NCI-H1436 (cell line): ENCODE results near the gene DSE.

Source experiments
- DNase-seq: peaks from one replicate; lab custom pipeline; 2025; lab: John Stamatoyannopoulos, UW

The DSE gene

DNA sequence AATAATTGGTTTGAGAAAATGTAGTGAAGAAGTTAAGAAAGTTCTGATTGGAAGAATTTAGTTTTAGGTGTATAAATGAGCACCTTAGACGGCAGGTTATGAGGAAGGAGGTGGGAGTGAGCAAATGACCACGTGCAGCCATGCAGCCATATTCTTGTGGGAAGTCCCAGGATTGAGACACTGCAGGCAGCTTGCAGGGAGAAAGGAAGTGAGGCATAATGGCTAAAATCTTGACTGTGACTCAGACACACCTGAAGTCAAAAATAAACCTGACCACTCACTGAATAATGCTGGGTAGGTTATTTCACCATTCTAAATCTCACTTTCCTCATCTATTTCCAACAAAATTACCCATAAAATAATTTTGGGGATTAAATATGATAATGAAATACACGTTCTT lies 16.6 kb downstream of the DSE start:
- DNase-seq = no peak

DNA sequence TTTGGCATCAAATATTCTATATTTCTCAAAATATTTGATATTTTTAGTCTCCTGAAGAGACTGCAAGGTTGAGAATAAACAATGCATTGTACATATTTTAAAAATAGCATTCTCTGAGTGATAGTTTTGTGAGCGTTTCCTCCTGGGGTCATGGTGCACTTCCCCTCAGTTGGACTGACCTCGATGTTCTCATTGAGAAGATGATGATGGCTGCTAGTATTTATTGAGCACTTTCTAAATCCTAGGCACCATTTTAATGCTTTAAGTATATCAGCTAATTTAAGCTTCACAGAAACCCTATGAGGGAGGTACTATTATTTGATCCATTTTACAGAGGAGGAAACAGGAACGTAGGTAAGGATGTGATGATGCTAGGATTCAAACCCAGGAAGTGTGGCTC lies 18.2 kb downstream of the DSE start:
- no peak for DNase-seq

DNA sequence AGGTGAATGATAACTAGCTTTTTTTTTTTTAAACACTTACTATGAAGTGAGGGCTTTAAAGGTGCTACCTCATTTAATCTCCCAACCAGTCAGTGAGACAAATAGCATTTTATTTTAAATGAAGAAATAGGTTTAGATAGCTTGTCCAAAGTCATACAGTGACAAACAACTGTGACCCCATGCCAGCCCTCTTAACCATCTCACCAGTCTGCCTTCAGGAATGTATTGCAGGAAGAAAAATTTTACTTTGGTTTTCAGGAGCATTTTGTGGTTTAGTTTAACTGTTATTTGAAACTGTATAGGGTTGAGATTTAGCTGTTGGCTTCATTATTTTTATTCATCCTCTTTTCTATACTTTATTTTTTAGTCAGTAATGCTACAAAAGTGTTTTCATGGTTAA lies 18.6 kb downstream of the DSE start:
- no peak for DNase-seq

DNA sequence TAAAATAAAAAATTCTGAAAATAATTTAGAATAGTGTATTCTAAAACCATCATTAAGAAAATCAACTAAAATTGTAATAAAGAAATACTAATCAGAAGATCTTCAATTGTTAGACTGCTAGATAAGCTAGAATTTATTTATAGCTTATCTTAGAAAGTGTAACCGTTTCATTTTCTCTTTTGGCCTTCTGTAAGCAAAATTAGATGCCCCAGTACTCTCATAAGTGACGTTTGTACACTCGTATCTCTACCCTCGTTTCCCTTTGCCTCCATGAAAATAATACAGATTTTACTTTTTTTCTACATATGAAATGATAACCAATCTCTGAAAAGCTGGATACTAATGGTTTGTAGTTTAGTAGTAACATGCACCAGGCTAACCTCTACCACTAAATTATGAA lies 19.8 kb downstream of the DSE start:
- no peak for DNase-seq

DNA sequence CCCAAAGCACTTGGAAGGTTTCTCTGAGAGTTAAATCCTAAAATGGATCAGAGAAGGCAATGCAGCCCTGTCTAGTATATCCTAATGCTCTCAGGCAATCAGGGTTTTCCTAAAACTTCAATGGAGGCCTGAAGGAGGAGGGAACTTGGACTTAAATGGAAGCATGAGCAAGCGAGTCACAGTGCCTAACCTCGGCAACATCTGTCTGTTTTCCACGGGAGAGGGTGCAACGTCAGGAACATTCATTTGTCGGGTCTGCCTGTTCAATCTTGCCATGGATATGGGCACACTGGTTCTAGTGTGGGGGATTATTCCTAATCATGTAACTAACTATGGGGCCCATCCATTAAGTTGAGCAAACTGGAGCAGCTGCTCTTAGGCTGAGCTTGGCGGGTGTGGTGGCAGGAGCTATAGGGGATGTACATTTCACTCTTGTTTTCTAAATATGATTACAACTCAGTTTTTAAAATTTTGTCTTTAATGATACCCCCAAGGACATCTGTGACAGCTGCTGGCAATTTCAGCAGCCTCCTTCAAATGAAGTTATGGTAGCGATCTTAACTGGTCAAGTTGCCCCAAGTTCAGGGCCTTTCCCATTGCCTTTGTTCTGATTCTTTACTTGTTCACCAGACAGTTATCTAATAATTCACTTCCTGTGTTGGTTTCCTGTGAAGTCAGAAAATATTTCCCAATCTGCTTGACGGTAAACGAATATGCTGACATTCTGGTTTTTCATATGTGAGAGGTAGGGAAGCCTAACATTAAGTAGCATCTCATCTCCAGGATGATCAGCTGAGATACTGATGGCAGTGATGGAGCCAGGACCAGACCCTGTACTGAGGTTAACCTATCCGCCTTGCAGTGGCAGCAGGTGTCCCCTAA lies 21.6 kb downstream of the DSE start:
- DNase-seq = no peak

DNA sequence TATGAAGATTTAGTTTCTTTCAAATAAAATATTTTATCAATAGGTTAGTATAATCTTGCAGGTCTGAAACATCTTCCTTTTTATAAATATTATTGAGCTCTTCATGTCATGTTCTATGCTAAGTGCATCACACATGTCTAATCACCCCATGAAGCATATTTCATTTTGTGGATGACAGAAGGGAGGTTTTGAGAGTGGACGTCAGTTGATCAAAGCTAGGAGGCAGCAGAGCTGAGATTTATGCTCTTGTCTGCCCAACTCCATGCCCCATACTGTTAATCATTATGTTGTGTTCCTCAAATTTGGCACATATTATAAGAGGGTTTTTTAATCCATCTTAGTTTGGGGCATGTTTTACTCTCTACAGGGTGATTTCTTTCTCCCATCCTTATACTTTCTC lies 22.7 kb downstream of the DSE start:
- DNase-seq = no peak

DNA sequence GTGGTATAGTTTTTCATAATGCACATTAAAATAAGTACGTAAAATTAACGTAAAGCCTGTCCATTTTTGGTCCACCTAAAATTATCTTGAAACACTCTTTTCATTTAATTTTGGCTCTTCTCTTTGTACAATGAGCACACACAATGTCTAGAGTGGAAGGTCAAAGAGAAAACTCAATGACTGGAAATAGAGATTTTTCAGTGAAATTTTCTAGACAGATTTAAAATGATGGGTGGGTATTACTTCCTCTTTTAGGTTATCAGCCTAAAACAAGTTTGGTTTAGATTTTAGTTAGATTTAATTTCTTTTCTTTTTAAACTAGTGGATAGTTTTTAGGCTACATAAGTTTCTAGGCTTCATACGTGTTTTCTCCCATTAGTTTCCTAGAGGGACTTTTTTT lies 24.9 kb downstream of the DSE start:
- no peak for DNase-seq

DNA sequence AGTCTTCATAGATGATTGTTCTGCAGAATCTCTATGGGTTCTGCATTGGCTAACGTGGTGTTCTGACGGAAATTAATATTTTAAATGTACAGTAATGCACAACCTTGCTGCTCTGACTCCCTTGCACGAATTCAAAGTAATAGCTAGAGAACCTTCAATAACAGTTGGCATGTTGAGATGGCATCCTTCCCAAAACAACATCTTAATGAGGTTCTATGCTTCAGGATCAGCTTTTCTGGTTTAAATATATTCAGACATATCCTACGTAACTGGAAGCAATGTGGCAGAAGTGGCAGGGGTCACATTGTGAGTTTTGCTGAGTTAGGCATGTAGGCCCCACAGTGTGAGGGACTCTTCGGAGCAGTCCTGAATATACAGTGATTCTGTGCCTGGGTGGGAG lies 25.7 kb downstream of the DSE start:
- DNase-seq = no peak

DNA sequence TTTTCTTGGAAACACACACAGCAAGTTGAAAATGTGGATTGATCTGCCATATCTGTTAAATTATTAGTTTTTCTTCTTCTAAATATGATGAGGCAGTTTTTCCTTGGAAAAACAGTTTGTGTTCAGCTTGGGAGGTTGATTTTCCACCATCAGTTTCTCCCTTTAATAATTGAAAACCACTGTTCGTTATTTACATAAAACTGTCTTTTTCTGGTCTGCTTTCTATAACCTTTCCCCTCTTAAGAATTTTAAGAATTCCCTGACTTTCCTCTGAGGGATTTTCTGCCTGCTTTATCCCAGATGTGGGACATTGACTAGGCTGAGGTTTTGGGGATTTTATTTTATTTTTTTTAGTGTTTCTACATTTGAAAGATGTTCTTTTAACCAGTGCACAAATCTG lies 27.2 kb downstream of the DSE start:
- DNase-seq = no peak

DNA sequence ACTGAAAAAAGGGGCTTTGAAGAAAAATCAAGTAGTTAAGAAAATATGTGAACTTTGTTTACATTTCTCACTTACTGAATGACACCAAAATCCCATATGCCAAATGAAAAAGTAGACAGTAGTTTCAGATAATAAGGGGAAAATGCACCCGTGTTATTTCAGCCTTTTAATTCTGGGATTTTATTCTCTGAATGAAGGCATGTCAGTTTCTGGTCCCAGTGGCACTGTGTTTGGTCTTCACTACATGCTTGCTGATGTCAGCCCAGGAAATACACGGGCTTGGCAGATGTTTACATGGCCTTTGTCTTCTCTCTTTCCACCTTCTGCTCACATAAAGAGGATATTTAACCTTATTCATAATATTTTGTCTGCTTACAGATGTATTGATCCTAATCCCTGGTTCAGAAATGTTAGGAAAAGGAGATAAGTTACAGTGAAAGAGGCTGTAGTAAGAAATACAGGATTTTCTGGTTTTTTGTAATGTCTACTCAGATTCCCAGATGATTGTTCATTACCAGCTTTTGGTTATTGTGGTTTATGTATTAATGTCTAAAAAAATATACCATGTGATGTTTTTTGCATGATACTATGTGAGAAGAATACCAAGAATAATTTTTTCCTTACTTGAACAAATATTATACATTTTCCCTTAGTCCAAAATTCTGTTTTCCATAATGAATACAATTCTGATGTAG lies 27.7 kb downstream of the DSE start:
- DNase-seq = no peak

DNA sequence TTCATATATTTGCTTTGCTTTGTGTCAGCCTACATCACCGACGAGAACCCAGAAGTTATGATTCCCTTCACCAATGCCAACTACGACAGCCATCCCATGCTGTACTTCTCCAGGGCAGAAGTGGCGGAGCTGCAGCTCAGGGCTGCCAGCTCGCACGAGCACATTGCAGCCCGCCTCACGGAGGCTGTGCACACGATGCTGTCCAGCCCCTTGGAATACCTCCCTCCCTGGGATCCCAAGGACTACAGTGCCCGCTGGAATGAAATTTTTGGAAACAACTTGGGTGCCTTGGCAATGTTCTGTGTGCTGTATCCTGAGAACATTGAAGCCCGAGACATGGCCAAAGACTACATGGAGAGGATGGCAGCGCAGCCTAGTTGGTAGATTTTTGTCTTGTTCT lies 28.5 kb downstream of the DSE start:
- no peak for DNase-seq

DNA sequence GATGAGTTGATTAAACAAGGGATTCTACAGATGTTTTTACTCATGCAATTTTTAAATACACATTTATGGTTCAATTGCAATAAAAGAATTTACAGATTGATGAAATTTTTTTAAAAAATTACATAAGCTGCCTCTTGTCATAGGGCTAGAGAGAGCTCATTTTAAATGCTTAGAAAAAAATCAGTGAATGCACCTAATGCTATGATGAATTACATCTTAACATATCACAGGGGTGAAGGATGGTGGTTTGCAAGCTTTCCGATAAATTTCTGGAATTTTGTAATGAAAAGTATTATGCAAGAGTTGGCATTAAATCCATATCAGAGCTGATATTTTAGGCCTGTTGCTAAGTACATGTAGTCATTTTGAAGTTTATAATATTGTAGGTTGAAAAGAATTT lies 29.6 kb downstream of the DSE start:
- no peak for DNase-seq

DNA sequence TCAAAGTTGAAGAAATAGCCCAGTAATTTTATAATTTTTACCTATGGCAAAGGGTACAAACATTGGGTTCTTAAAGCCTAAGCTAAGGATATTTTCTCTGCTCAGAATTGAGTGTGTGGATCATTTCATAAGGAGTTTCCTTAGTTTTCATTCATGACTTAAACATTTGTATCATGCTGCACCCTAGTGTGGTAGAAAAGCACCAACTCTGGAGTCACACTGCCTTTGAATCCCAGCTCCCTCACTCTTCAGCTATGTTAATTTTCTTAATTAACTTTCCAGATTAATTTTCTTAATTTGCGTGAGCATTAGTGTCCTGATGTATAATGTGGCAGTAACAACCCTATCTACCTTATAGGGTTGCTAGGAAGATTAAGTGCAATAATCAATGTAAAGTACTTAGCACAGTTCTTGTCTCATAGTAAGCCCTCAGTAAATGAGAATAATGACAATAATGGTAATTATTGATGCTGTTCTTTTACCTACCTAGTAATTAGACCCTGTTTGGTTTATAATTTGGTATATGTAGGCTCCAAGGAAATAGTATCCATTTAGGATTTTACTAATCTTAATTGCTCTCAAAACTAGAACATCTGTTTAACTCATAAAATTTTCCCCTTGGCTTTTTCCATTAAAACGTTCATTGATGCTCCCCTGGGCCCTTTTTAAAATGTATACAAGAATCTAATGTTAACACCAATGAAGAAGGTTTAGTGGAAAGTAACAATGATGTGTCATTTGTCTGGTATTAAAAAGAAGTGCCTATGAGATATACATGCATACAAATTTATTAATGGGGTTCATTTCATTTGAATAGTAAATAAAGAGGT lies 31.6 kb downstream of the DSE start:
- peak; percentile 8 for DNase-seq

DNA sequence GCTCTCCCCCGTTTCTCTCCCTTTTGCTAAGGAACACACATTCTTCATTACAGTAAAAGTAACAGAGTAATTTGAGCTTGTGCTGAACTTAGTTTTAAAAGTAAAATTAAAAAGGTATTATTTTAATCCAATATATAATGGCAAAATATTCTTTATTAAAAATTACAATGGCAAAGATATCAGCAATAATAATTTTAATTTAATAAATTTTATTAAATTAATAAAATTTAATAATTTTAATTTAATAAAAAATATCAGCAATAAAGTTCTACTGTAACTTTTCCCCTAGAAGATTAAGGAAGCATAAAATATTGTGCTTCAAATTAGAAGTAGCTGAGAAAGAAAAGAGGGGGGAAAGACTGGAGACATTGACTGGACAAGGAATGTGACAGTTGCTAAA lies 32.5 kb downstream of the DSE start:
- DNase-seq = no peak

DNA sequence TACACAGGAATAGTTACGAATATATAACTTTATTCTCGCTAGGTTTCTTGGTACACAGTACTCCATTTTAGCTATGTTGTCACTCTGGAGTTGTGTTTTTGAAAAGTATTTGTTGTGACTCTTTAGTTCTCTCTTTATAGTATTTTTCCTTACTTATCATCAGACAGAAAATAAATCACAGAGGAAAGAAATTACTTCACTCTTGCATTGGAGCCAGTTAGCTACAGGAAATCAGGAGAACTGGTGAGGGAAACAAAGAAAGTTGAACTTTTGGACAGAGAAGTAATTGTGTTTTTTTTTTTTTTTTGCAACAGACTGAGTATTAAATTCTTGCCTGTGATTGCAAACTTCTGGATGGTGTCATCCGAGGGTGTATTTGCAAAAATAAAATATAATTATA lies 33.9 kb downstream of the DSE start:
- no peak for DNase-seq

DNA sequence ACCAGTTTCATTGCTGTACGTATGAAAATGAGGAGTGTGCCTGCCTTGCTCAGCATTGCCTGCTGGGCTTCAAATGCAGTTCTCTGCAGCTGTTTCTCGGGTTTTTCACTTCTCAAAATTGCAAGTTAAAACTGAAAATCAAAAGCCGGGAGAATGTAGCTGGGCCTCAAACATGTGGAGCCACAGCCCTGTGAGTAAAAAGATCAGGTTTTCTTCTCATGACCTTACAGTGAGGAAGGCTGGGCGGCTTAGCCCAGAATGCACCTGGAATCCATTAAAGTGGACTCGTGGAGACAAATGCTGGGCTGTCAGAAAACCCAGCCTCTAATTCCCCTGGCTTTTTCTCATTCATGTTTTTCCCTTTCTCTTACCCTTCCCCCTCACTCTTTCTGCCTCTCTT lies 34.4 kb downstream of the DSE start:
- no peak for DNase-seq

DNA sequence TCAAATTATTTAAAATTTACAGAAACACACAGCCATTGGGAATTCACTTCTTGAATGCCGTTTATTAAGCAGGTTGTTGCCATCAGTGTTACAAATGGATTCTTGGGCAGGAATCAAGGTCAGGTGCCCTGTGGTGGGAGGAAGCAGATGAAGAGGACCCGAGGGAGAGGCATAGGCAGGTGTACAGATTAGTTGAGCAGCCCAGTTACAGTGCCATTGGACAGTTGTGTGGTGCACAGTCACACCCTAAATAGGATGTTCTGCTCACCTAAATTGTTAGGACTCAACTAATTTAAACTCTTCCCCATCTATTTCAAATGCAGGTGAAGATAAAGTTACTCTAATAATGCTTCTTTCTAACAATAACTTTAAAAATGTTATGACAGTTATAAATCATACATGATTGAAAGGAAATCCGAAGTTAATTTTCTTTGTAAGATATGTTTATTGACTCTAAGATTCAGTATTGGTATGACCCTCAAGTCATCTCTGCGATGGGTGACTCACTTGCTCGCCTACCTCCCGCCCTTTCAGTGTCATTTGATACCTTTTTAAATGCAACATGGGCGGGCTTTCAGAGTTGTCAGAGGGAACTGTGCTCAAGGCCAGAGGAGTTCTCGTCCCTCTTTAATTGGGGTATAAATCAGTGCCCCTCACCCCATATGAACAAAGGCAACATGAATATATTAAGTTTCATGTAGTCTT lies 35.1 kb downstream of the DSE start:
- peak; percentile 11 for DNase-seq

DNA sequence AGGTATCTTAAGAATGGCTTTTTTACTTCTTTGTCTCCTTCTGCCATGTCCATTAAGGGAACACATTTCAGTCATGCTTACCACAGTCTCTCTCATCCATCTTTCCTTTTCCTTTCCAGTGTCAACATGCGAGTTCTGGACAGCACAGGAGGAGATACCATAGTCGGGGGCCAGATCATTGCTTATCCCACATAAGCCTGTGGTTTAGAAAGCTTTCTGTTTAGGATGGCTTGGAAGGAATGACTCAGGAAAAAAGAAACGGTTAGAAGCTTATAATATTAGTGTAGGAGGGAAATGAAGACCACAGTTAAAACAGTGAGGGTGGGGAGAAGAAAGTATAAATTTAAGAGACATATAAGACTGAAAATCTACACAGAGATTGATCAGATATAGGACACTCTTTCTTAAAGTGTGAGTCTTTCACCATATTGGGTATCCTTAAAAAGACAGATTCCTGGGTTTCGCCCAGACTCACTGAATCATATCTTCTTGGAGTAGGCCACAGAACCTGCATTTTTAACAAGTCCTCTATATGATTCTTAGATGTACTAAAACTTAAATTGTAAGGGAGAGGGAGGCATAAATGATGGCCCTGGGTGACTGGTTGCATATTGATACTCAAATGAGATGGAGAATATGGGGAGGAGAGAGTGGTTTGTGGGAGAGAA lies 36.1 kb downstream of the DSE start:
- no peak for DNase-seq

DNA sequence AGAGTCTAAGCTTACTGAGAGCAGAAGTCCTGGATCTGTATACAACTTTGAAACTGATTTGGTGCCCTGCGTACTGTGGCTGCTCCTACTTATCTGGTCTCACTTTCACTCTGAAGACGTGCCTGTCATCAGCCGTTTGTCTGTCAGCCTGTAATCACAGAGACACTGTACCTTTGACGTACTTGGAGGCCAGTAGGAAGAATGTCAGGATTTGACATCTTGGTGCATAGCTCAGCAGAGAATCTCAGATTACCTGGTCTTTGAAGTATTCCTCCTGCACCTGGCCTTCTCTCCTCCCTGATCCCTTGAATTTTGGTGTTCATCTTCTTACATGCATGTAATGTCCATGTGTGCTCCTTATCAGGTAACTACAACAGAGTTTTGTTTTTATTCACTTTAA lies 37.7 kb downstream of the DSE start:
- no peak for DNase-seq

DNA sequence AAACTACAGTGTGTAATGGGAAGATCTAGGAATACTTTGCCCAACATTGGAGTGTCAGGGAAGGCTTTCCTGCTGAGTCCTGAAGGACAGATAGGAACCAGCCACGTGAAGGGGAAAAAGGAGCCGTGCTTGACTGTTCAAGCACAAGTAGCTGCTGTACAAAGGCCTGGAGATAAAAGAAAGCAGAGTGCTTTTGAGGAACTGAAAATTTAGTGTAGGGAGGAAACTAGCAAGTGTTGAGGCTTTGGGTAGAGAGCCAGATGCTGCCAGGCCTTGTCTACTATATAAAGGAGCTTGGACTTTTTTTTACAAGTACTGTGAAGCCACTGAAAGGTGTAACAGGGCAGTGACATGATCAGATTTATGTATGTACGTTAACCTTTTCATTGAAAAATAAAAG lies 39.0 kb downstream of the DSE start:
- DNase-seq = no peak

DNA sequence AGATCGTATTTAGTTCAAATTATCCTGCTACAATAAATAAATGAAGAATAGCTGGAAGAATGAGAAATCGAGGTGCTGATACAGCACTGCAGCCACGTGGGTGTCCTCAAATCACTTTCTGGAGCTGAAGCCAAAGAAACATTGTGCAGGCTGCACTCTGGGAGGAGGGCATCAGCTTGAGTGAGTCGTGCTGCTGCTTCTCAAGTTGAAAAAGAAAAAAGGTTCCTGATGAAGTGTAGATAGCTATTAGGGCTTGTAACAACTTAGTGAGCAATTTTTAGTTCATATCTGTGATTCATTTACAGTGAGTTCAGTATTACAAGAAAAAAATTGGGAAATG lies 40.5 kb downstream of the DSE start:
- no peak for DNase-seq

DNA sequence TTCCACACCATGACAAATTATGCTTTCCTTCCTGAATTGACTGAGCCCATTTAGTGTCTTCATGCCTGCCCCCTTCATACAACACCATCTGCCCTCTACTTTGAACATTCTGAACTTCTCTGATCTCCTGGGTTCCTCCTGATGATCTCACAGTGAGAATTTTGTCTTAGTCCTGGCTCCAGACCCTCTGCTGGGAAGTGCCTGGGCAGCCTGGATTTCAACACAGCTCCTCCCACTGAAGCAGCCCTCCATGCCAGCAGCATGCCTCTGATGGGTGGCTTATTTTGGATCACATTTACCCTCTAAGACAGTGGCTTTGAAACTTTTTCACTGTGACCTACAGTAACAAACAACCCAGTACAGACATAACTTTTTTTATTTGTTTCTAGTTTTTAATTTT lies 41.5 kb downstream of the DSE start:
- DNase-seq = no peak
